SH-SY5Y (cell line): ENCODE results near the gene GNA15.

Experiments
- GATA2 ChIP-seq: IDR thresholded peaks from 2 replicates; pipeline ENCODE4 v1.6.1; 2011; ENCODE audit warnings: mild to moderate bottlenecking, low read depth, low read length
- GATA3 ChIP-seq: IDR thresholded peaks from 2 replicates; pipeline ENCODE4 v1.6.1; 2011; ENCODE audit warnings: low read depth, mild to moderate bottlenecking, low read length, moderate library complexity

- TF ChIP-seq GATA3: no peak
- no peak for TF ChIP-seq GATA2
Measured at GRCh38 chr19:3150739-3151329, 15.0 kb downstream of the GNA15 start.
